GM21367 (cell line): Measurements from ENCODE around the gene ATP6V0D1.
A peak's percentile ranks its signal among the peaks of the same experiment; 100 is the strongest.
"Not testable (repeated sequence)": the region's sequence is repeated elsewhere in the genome, so short reads cannot be mapped to it uniquely, and the experiment has no call there.

Experiments used
- ATAC-seq: cut with Tn5 transposase; IDR thresholded peaks from one replicate; pipeline ENCODE4 v1.9.1; 2021; ENCODE audit not compliant: unreplicated experiment

ATP6V0D1 gene

GRCh38 chr16:67480833-67481560 lies at the start of gene ATP6V0D1:
ATP6V0D1 (minus strand) TSS chr16:67481157; CDS start chr16:67481086, 71 bp downstream.
- ATAC-seq = peak; percentile 75

GRCh38 chr16:67530013-67530939 lies 49.3 kb upstream of the ATP6V0D1 start:
- no peak for ATAC-seq

- no peak for ATAC-seq
Observed at GRCh38 chr16:67529582-67530012, 48.6 kb upstream of the ATP6V0D1 start.

- ATAC-seq = no peak
Observed at GRCh38 chr16:67528870-67529581, 48.1 kb upstream of the ATP6V0D1 start.

GRCh38 chr16:67528222-67528869 lies 47.4 kb upstream of the ATP6V0D1 start, which contains the start of gene RIPOR1:
RIPOR1 (plus strand) TSS chr16:67528829; CDS start chr16:67538447, 9,618 bp downstream.
- ATAC-seq = no peak

- ATAC-seq = no peak
Observed at GRCh38 chr16:67526149-67526791, 45.3 kb upstream of the ATP6V0D1 start.

GRCh38 chr16:67525176-67525860 lies 44.4 kb upstream of the ATP6V0D1 start:
- ATAC-seq = no peak

GRCh38 chr16:67521095-67521804 lies 40.3 kb upstream of the ATP6V0D1 start:
- peak; percentile 46 for ATAC-seq

GRCh38 chr16:67519242-67519641 lies 38.3 kb upstream of the ATP6V0D1 start:
- no peak for ATAC-seq

- no peak for ATAC-seq
Observed at GRCh38 chr16:67518676-67519075, 37.7 kb upstream of the ATP6V0D1 start.

- peak; percentile 39 for ATAC-seq
Observed at GRCh38 chr16:67517661-67518423, 36.9 kb upstream of the ATP6V0D1 start.

GRCh38 chr16:67517155-67517445 lies 36.1 kb upstream of the ATP6V0D1 start:
- no peak for ATAC-seq

GRCh38 chr16:67516296-67517154 lies 35.6 kb upstream of the ATP6V0D1 start:
- no peak for ATAC-seq

- ATAC-seq = no peak
Observed at GRCh38 chr16:67514382-67514828, 33.4 kb upstream of the ATP6V0D1 start.

GRCh38 chr16:67513892-67514291 lies 32.9 kb upstream of the ATP6V0D1 start:
- not testable (repeated sequence) for ATAC-seq

GRCh38 chr16:67509016-67509415 lies 28.1 kb upstream of the ATP6V0D1 start:
- no peak for ATAC-seq

GRCh38 chr16:67506468-67506867 lies 25.5 kb upstream of the ATP6V0D1 start:
- no peak for ATAC-seq
